H1 (cell line): ENCODE data around the gene BTN1A1. TPM values are rescaled to one million over a fixed set of nuclear protein-coding genes. Genes with fewer than 3 reads are reported as not detected.

Experiments used
- CHD7 ChIP-seq: fragments of 300-600 bp; sonication (generic); IDR thresholded peaks from 2 replicates; pipeline ENCODE4 v1.7.1; 2012; ENCODE audit warnings: low read length, moderate library complexity, mild to moderate bottlenecking, inconsistent platforms; ENCODE audit not compliant: insufficient replicate concordance
- E2F6 ChIP-seq: IDR thresholded peaks from 2 replicates; pipeline ENCODE4 v1.6.1; 2012; ENCODE audit warnings: inconsistent platforms
- FOSL1 ChIP-seq: IDR thresholded peaks from 2 replicates; pipeline ENCODE4 v1.6.1; 2011; ENCODE audit warnings: mild to moderate bottlenecking, low read depth, low read length, moderate library complexity; ENCODE audit not compliant: insufficient read depth
- MAX ChIP-seq: IDR thresholded peaks from 2 replicates; pipeline ENCODE4 v1.6.1; 2012; ENCODE audit warnings: inconsistent platforms
- POLR2A ChIP-seq, 2 experiments: IDR thresholded peaks; 1 replicate in 1 of 2; 2 replicates in 1 of 2; pipeline ENCODE4 v1.6.1; 2011; ENCODE audit warnings: low read depth in 2 of 2, low read length in 2 of 2, mild to moderate bottlenecking in 2 of 2; ENCODE audit errors: control extremely low read depth in 1 of 2
- RBBP5 ChIP-seq: IDR thresholded peaks from 2 replicates; pipeline ENCODE4 v1.7.1; 2012; ENCODE audit warnings: low read depth, mild to moderate bottlenecking, inconsistent platforms, low read length, moderate library complexity, borderline replicate concordance
- RFX5 ChIP-seq: IDR thresholded peaks from 2 replicates; pipeline ENCODE4 v1.6.1; 2011; ENCODE audit warnings: low read depth, low read length, improper control_type of control experiment, borderline replicate concordance
- SIRT6 ChIP-seq: IDR thresholded peaks from one replicate; pipeline ENCODE4 v1.7.1; 2012; ENCODE audit warnings: low read length, inconsistent platforms
- SP2 ChIP-seq: IDR thresholded peaks from 2 replicates; pipeline ENCODE4 v1.6.1; 2012; ENCODE audit warnings: mild to moderate bottlenecking, low read length, inconsistent platforms
- TEAD4 ChIP-seq: IDR thresholded peaks from 2 replicates; pipeline ENCODE4 v1.6.1; 2012; ENCODE audit warnings: low read depth, low read length, inconsistent platforms, mixed read lengths
- YY1 ChIP-seq: IDR thresholded peaks from 2 replicates; pipeline ENCODE4 v1.6.1; 2011; ENCODE audit warnings: low read depth, mild to moderate bottlenecking, low read length
- ZNF274 ChIP-seq: IDR thresholded peaks from 2 replicates; pipeline ENCODE4 v1.7.0; 2012; ENCODE audit warnings: low read length, borderline replicate concordance; ENCODE audit errors: extremely low read depth
- polyA plus RNA-seq, 7 experiments: library from polyadenylated mRNA; depleted of rRNA in 3 of 7; stranded (reverse) in 5 of 7; unstranded in 2 of 7; fragments of >200 nt in 5 of 7; fragments of 200-250 nt in 2 of 7; gene quantifications; 1 replicate in 5 of 7; 2 replicates in 1 of 7; 4 replicates in 1 of 7; pipeline versions ENCODE4 v1.2.1 to v1.2.3, GENCODE V29; 2011 to 2013; ENCODE audit warnings: missing spikeins in 2 of 7, mixed read lengths in 2 of 7
- total RNA-seq: library from RNA; stranded (reverse); fragmentation: NEBNext Ultra II Directional; extraction: Animal tissue kit (Norgen Biotek cat#: 25700); gene quantifications from 2 replicates; pipeline ENCODE4 v1.2.1, GENCODE V29; 2021

The BTN1A1 gene
- total and polyA plus RNA-seq, 2 of the 8 experiments (the other 6 are each of a cell fraction or from before 2014, with no cell fraction given) = 0.28 to 0.35 TPM

- TF ChIP-seq RFX5 (no peak), POLR2A (IDR thresholded peaks at IDR 0.05; ENCODE audit: control extremely low read depth in 1 of 2, low read depth in 2 of 2, low read length in 2 of 2) (no peak), MAX (no peak), FOSL1 (no peak), YY1 (0 out of 2 replicates have a peak, but pooled peaks have one; percentile 15), RBBP5 (no peak; the same call in 1 of the 2 replicates), SIRT6 (no peak), ZNF274 (no peak), CHD7 (no peak), SP2 (no peak), TEAD4 (peak; percentile 83), E2F6 (no peak)
Observed at GRCh38 chr6:26553264-26553634, 53.1 kb downstream of the BTN1A1 start (continued).
